Loucy (cell line): ENCODE measurements around the gene GARIN6.
A peak's percentile ranks its signal among the peaks of the same experiment; 100 is the strongest.
"Not testable (repeated sequence)": the region's sequence is repeated elsewhere in the genome, so short reads cannot be mapped to it uniquely, and the experiment has no call there.

ENCODE experiments used
- H2AFZ ChIP-seq: fragments of 200-600 bp; sonication (generic); 2 replicates; pipeline ENCODE4 v1.6.0; 2016; ENCODE audit warnings: antibody characterized with exemption, mild to moderate bottlenecking, low read length, moderate library complexity
- H3F3A ChIP-seq: fragments of 200-600 bp; 2 replicates; pipeline ENCODE4 v1.6.0; 2016; ENCODE audit warnings: antibody characterized with exemption, low read depth, mild to moderate bottlenecking
- H3K27me3 ChIP-seq: fragments of 200-600 bp; sonication (generic); 2 replicates; pipeline ENCODE4 v1.6.1; 2014; ENCODE audit warnings: low read length, mild to moderate bottlenecking; ENCODE audit not compliant: insufficient read depth, poor library complexity, severe bottlenecking
- H3K36me3 ChIP-seq: fragments of 200-600 bp; sonication (generic); 2 replicates; pipeline ENCODE4 v1.6.1; 2016; ENCODE audit warnings: low read length; ENCODE audit not compliant: insufficient read depth
- H3K4me1 ChIP-seq: fragments of 200-600 bp; sonication (generic); 2 replicates; pipeline ENCODE4 v1.5.1; 2014; ENCODE audit warnings: low read length, mild to moderate bottlenecking; ENCODE audit not compliant: insufficient read depth, poor library complexity, severe bottlenecking
- H3K4me2 ChIP-seq: fragments of 200-600 bp; sonication (generic); 2 replicates; pipeline ENCODE4 v1.6.0; 2014; ENCODE audit warnings: antibody characterized with exemption, low read length, low read depth, mild to moderate bottlenecking; ENCODE audit not compliant: poor library complexity, severe bottlenecking
- H3K4me3 ChIP-seq: fragments of 200-600 bp; sonication (generic); 2 replicates; pipeline ENCODE4 v1.5.1; 2014; ENCODE audit warnings: low read length, mild to moderate bottlenecking, mixed read lengths; ENCODE audit not compliant: poor library complexity, severe bottlenecking
- H3K79me2 ChIP-seq: fragments of 200-600 bp; sonication (generic); 2 replicates; pipeline ENCODE4 v1.6.1; 2014; ENCODE audit warnings: low read length; ENCODE audit not compliant: insufficient read depth
- H3K9ac ChIP-seq: fragments of 200-600 bp; sonication (generic); 2 replicates; pipeline ENCODE4 v1.6.0; 2014; ENCODE audit warnings: mild to moderate bottlenecking, low read depth, low read length, moderate library complexity; ENCODE audit not compliant: poor library complexity, severe bottlenecking
- H3K9me2 ChIP-seq: fragments of 200-600 bp; sonication (generic); replicated peaks from 2 replicates; pipeline ENCODE4 v1.6.1; 2016; ENCODE audit warnings: low read depth, low read length, mixed read lengths
- H3K9me3 ChIP-seq: fragments of 200-600 bp; sonication (generic); 2 replicates; pipeline ENCODE4 v1.6.1; 2014; ENCODE audit warnings: mild to moderate bottlenecking, antibody characterized with exemption, low read length, low read depth; ENCODE audit not compliant: insufficient read depth
- H4K20me1 ChIP-seq: fragments of 200-600 bp; sonication (generic); 2 replicates; pipeline ENCODE4 v1.6.0; 2014; ENCODE audit warnings: antibody characterized with exemption, low read length, mild to moderate bottlenecking; ENCODE audit not compliant: insufficient read depth, poor library complexity, severe bottlenecking
- EZH2phosphoT487 ChIP-seq: fragments of 200-600 bp; IDR thresholded peaks from 2 replicates; pipeline ENCODE4 v1.6.1; 2018; ENCODE audit warnings: antibody characterized with exemption, mild to moderate bottlenecking, moderate library complexity, borderline replicate concordance
- TF ChIP-seq, protein P1 (sequence below): fragments of 200-600 bp; sonication (generic); conservative IDR thresholded peaks from 2 replicates; pipeline ENCODE4 v1.5.1; 2014; ENCODE audit warnings: mild to moderate bottlenecking, antibody characterized with exemption, low read length

GARIN6 gene

GRCh38 chr12:99618657-99619056, 28.9 kb upstream of the GARIN6 start:
- Histone ChIP-seq H3K27me3 (no peaks in the 10 kb centered on the region), H3K79me2 (no peaks in the 10 kb centered on the region), H2AFZ (no peak overlapping the region), H3K9ac (no peak overlapping the region), H3K4me1 (no peaks in the 10 kb centered on the region), H3F3A (no peaks in the 10 kb centered on the region), H3K4me3 (no peak overlapping the region), H3K9me2 (no peaks in the 10 kb centered on the region), H3K36me3 (no peaks in the 10 kb centered on the region), H3K9me3 (no peaks in the 10 kb centered on the region), H4K20me1 (no peaks in the 10 kb centered on the region), H3K4me2 (no peak overlapping the region)
- no peak for TF ChIP-seq EZH2phosphoT487

DNA sequence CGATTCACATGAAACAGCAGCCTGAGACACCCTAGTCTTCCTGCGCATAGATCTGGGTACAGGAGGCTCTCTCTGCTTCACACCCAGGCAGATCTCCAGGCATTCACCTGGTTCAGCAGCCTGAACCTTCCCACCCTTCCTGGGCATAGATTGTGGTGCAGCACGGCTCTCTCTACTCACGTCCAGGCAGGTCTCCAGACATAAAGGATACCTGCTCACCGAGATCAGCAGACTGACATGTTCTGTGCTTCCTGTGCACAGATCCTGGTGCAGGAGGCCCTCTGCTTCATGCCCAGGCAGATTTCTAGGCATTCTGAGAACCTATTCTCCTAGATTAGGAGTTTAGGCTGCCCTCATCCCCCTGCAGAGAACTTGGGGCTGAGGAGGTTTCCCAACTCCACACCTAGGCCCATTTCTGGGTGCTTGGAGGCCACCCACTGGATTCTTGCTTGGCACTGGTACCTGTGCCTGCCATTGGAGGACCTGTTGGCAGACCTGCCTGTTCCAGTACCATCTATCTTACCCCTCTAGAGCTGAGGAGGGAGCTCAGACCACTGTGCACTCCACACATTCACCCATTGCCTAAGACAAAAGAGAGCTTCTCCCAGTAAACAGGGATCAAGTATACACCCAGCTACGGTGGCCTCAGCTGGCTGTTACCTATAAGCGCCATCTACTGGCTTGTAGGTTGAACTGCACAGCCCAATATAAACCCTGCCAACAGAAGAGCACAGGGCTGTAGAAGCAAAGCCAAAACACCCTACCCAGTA, 28.0 kb upstream of the GARIN6 start:
- Histone ChIP-seq H3F3A (no peaks in the 10 kb centered on the region), H3K4me1 (no peaks in the 10 kb centered on the region), H3K9ac (no peak overlapping the region), H2AFZ (peak overlapping the region; percentile 53; the same call in 1 of the 2 replicates), H3K36me3 (no peaks in the 10 kb centered on the region), H3K9me2 (no peaks in the 10 kb centered on the region), H3K9me3 (no peaks in the 10 kb centered on the region), H3K4me2 (no peak overlapping the region), H4K20me1 (no peaks in the 10 kb centered on the region), H3K27me3 (no peaks in the 10 kb centered on the region), H3K79me2 (no peaks in the 10 kb centered on the region), H3K4me3 (no peak overlapping the region)
- TF ChIP-seq, protein P1, sequence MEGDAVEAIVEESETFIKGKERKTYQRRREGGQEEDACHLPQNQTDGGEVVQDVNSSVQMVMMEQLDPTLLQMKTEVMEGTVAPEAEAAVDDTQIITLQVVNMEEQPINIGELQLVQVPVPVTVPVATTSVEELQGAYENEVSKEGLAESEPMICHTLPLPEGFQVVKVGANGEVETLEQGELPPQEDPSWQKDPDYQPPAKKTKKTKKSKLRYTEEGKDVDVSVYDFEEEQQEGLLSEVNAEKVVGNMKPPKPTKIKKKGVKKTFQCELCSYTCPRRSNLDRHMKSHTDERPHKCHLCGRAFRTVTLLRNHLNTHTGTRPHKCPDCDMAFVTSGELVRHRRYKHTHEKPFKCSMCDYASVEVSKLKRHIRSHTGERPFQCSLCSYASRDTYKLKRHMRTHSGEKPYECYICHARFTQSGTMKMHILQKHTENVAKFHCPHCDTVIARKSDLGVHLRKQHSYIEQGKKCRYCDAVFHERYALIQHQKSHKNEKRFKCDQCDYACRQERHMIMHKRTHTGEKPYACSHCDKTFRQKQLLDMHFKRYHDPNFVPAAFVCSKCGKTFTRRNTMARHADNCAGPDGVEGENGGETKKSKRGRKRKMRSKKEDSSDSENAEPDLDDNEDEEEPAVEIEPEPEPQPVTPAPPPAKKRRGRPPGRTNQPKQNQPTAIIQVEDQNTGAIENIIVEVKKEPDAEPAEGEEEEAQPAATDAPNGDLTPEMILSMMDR: peak; percentile 91
- TF ChIP-seq EZH2phosphoT487: no peak

- no peak for TF ChIP-seq EZH2phosphoT487
- TF ChIP-seq, protein P1: 0 out of 2 replicates have a peak, but pooled peaks have one; percentile 22
- Histone ChIP-seq H3F3A (no peaks in the 10 kb centered on the region), H3K9ac (no peak overlapping the region), H3K4me2 (no peak overlapping the region), H3K4me3 (no peak overlapping the region), H3K9me3 (no peaks in the 10 kb centered on the region), H2AFZ (no peak overlapping the region), H3K79me2 (no peaks in the 10 kb centered on the region), H4K20me1 (no peaks in the 10 kb centered on the region), H3K4me1 (no peaks in the 10 kb centered on the region), H3K36me3 (no peaks in the 10 kb centered on the region), H3K9me2 (no peaks in the 10 kb centered on the region), H3K27me3 (no peaks in the 10 kb centered on the region)
Measured at GRCh38 chr12:99620159-99620479, 27.4 kb upstream of the GARIN6 start.

DNA sequence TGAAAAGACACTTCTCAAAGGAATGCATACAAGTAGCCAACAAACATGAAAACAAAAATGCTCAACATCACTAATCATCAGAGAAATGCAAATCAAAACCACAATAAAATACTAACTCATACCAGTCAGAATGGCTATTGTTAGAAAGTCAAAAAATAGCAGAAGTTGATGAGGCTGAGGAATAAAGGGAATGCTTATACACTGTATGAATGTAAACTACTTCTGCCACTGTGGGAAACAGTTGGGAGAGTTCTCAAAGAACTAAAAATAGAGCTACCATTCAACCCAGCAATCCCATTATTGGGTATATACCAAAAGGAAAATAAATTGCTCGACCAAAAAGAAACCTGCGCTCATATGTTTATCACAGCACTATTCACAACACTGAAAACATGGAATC, 23.0 kb upstream of the GARIN6 start:
- not testable (repeated sequence) for H4K20me1 ChIP-seq, H3K27me3 ChIP-seq, H3K4me1 ChIP-seq, H3K9me2 ChIP-seq, H3K36me3 ChIP-seq, H3K9me3 ChIP-seq, H2AFZ ChIP-seq, H3K79me2 ChIP-seq, H3K9ac ChIP-seq, H3K4me3 ChIP-seq, H3F3A ChIP-seq, H3K4me2 ChIP-seq
